ENCODE measurements around the gene ZNF841. TPM values are rescaled to one million over a fixed set of nuclear protein-coding genes. Genes with fewer than 3 reads are reported as not detected.
A peak's percentile ranks its signal among the peaks of the same experiment; 100 is the strongest.

Gene ZNF841
- total and polyA plus RNA-seq, 2 of the 13 experiments (the other 11 are each of a cell fraction or from before 2014, with no cell fraction given), result 6.2 to 14.2 TPM

DNA sequence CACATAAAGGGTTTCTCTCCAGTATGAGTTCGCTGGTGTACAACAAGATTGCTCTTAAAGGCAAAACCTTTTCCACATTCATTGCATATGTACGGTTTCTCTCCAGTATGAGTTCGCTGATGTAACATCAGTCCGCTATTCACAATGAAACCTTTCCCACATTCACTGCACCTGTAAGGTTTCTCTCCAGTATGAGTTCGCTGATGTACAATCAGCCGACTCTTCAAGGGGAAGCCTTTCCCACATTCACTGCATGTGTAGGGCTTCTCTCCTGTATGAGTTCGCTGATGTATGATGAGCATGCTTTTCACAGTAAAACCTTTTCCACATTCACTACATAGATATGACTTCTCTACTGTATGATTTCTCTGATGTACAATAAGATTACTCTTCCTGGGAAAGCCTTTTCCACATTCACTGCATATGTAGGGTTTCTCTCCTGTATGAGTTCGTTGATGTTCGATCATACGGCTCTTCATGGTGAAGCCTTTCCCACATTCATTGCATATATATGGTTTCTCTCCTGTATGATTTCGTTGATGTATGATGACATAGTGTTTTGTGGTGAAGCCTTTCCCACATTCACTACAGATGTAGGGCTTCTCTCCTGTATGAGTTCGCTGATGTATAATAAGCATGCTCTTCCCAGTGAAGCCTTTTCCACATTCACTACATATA is 61.4 kb downstream of the ZNF841 start (continued):
- TF ChIP-seq MIER3 (CRISPR knock-in tag; IDR thresholded peaks at IDR 0.05; ENCODE audit: borderline replicate concordance) (no peak), SP1 (IDR thresholded peaks at IDR 0.05) (no peak), SP1 (CRISPR knock-in tag; IDR thresholded peaks at IDR 0.05) (no peak), ZNF24 (IDR thresholded peaks at IDR 0.05) (no peak), KMT2B (CRISPR knock-in tag; IDR thresholded peaks at IDR 0.05) (no peak)
- TF ChIP-seq, protein P1, sequence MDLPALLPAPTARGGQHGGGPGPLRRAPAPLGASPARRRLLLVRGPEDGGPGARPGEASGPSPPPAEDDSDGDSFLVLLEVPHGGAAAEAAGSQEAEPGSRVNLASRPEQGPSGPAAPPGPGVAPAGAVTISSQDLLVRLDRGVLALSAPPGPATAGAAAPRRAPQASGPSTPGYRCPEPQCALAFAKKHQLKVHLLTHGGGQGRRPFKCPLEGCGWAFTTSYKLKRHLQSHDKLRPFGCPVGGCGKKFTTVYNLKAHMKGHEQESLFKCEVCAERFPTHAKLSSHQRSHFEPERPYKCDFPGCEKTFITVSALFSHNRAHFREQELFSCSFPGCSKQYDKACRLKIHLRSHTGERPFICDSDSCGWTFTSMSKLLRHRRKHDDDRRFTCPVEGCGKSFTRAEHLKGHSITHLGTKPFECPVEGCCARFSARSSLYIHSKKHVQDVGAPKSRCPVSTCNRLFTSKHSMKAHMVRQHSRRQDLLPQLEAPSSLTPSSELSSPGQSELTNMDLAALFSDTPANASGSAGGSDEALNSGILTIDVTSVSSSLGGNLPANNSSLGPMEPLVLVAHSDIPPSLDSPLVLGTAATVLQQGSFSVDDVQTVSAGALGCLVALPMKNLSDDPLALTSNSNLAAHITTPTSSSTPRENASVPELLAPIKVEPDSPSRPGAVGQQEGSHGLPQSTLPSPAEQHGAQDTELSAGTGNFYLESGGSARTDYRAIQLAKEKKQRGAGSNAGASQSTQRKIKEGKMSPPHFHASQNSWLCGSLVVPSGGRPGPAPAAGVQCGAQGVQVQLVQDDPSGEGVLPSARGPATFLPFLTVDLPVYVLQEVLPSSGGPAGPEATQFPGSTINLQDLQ (CRISPR knock-in tag; IDR thresholded peaks at IDR 0.05), result no peak
- TF ChIP-seq, protein P2, sequence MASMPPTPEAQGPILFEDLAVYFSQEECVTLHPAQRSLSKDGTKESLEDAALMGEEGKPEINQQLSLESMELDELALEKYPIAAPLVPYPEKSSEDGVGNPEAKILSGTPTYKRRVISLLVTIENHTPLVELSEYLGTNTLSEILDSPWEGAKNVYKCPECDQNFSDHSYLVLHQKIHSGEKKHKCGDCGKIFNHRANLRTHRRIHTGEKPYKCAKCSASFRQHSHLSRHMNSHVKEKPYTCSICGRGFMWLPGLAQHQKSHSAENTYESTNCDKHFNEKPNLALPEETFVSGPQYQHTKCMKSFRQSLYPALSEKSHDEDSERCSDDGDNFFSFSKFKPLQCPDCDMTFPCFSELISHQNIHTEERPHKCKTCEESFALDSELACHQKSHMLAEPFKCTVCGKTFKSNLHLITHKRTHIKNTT (CRISPR knock-in tag; IDR thresholded peaks at IDR 0.05), result no peak
- TF ChIP-seq, protein P3, sequence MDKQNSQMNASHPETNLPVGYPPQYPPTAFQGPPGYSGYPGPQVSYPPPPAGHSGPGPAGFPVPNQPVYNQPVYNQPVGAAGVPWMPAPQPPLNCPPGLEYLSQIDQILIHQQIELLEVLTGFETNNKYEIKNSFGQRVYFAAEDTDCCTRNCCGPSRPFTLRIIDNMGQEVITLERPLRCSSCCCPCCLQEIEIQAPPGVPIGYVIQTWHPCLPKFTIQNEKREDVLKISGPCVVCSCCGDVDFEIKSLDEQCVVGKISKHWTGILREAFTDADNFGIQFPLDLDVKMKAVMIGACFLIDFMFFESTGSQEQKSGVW (CRISPR knock-in tag; IDR thresholded peaks at IDR 0.05; ENCODE audit: borderline replicate concordance), result no peak

DNA sequence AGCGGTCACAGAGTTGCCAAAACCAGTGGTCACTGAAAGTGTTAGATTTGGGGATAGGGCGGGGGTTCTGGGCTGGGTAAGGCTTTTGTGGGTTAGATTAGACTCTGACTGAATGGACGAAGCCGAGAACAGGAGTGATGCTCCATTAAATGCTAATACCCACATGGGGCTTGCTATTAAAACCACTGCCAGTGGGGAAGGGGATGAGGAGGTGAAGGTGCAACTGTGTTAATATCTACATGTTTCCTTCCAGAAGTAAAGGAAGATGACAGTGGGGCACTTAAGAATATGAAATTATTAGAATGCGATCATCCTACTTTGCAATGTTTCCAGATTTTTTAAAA is 66.8 kb downstream of the ZNF841 start:
- H3K9ac ChIP-seq (ENCODE audit: insufficient read depth, low read depth, low read length), result peak overlapping the region; percentile 97
- no peaks in the 10 kb centered on the region; the same call in 1 of the 2 replicates for H4K20me1 ChIP-seq (ENCODE audit: insufficient read depth, low read length)
- peaks cover 44% of the 10 kb centered on the region for H3K4me1 ChIP-seq (ENCODE audit: insufficient read depth, low read length)
- peak overlapping the region; percentile 97 for H3K27ac ChIP-seq (ENCODE audit: extremely low read length, insufficient read depth, low read length)
- no peak for FAIRE-seq
- DNase-seq (ENCODE audit: low spot score), result no peak
- H3K79me2 ChIP-seq (ENCODE audit: insufficient read depth, low read length), result peaks cover 39% of the 10 kb centered on the region
- ChIA-PET POLR2A (interaction anchor here (0.7 to 1.3 kb wide), 5 partner anchors 9 to 161 kb away, joined by 3 to 10 read pairs (median 4); partner anchors contain the start of genes PPP2R1A and ZNF432), CTCF (ENCODE audit: low intra/inter-chr PET ratio, low total read pairs) (no interaction called here)
- in situ Hi-C loops (cut with HindIII; ENCODE audit: extremely low pct_ligation_motif_present, low pct_unique_long_range_greater_than_20kb), result no loop called here
- peak; percentile 40 for ATAC-seq
- H3K27me3 ChIP-seq (ENCODE audit: control insufficient read depth in 1 of 2, insufficient read depth in 2 of 2, low read length in 2 of 2), result no peaks in the 10 kb centered on the region; a peak in 2 of 5 replicates
- peak overlapping the region; percentile 84 for H3K4me2 ChIP-seq (ENCODE audit: low read depth, low read length)
- H2AFZ ChIP-seq (ENCODE audit: low read length), result peak overlapping the region; percentile 42
- peak overlapping the region; percentile 89 to 100 (median 95) for H3K4me3 ChIP-seq (replicated peaks in 1 of 3; ENCODE audit: insufficient read depth in 1 of 3, low read depth in 2 of 3, low read length in 3 of 3)
- WGBS (ENCODE audit: low lambda C conversion rate), result 19% methylated on average over 5 of the region's 5 CpGs
- TF ChIP-seq RORA (CRISPR knock-in tag; IDR thresholded peaks at IDR 0.05), result 0 out of 2 replicates have a peak, but pooled peaks have one; percentile 50
- no peak for TF ChIP-seq ZNF383 (CRISPR knock-in tag; IDR thresholded peaks at IDR 0.05; ENCODE audit: borderline replicate concordance)
- H3K36me3 ChIP-seq (replicated peaks in 1 of 2; ENCODE audit: control insufficient read depth in 1 of 2, insufficient read depth in 2 of 2, low read length in 2 of 2), result peaks cover 4 to 21% of the 10 kb centered on the region in 2 experiments
- intact Hi-C loops (cut with micrococcal nuclease; ENCODE audit: unreplicated experiment), result no loop called here
- TSS peak; percentile 76 for BruUV-seq (replicated peaks)
- peaks cover 25% of the 10 kb centered on the region for H3K9me3 ChIP-seq (ENCODE audit: low read length)

Data from HepG2 (cell line).